ENCODE measurements around the gene NFE2. TPM values are rescaled to one million over a fixed set of nuclear protein-coding genes. Genes with fewer than 3 reads are reported as not detected.

Gene NFE2
- total RNA-seq, 1 experiment from 2014 or later = 0.13 TPM

GRCh38 chr12:54276368-54276767 is 24.4 kb downstream of the NFE2 start:
- H3K36me3 ChIP-seq = peaks cover 72% of the 10 kb centered on the region
- H3K4me3 ChIP-seq = no peak overlapping the region
- no peaks in the 10 kb centered on the region for H3K9me3 ChIP-seq
- H3K27me3 ChIP-seq = no peaks in the 10 kb centered on the region
- no peak for DNase-seq

GRCh38 chr12:54273981-54274380 is 26.8 kb downstream of the NFE2 start:
- Histone ChIP-seq H3K27me3 (no peaks in the 10 kb centered on the region), H3K9me3 (no peaks in the 10 kb centered on the region), H3K4me3 (no peak overlapping the region), H3K36me3 (peaks cover 64% of the 10 kb centered on the region)
- DNase-seq = no peak

- Histone ChIP-seq H3K4me3 (no peak overlapping the region), H3K27me3 (no peaks in the 10 kb centered on the region), H3K9me3 (no peaks in the 10 kb centered on the region), H3K36me3 (peaks cover 49% of the 10 kb centered on the region)
- no peak for DNase-seq
Observed at GRCh38 chr12:54272214-54272613, 28.6 kb downstream of the NFE2 start.

GRCh38 chr12:54270345-54270744 is 30.5 kb downstream of the NFE2 start:
- no peaks in the 10 kb centered on the region for H3K27me3 ChIP-seq
- H3K36me3 ChIP-seq = peaks cover 39% of the 10 kb centered on the region
- H3K4me3 ChIP-seq = no peak overlapping the region
- no peak for DNase-seq
- H3K9me3 ChIP-seq = no peaks in the 10 kb centered on the region

- H3K27me3 ChIP-seq = no peaks in the 10 kb centered on the region
- no peak for DNase-seq
- peaks cover 14% of the 10 kb centered on the region for H3K36me3 ChIP-seq
- H3K4me3 ChIP-seq = no peak overlapping the region
- H3K9me3 ChIP-seq = no peaks in the 10 kb centered on the region
Observed at GRCh38 chr12:54266852-54267251, 34.0 kb downstream of the NFE2 start.

GRCh38 chr12:54265364-54265812 is 35.4 kb downstream of the NFE2 start:
- no peaks in the 10 kb centered on the region for H3K27me3 ChIP-seq
- no peak for DNase-seq
- no peak overlapping the region for H3K4me3 ChIP-seq
- peaks cover 13% of the 10 kb centered on the region for H3K36me3 ChIP-seq
- H3K9me3 ChIP-seq = no peaks in the 10 kb centered on the region

- H3K27me3 ChIP-seq = no peaks in the 10 kb centered on the region
Observed at GRCh38 chr12:54262403-54262925, 38.4 kb downstream of the NFE2 start.

GRCh38 chr12:54261815-54262402 is 38.9 kb downstream of the NFE2 start:
- H3K27me3 ChIP-seq = no peaks in the 10 kb centered on the region
- DNase-seq = no peak
- no peaks in the 10 kb centered on the region for H3K9me3 ChIP-seq
- H3K36me3 ChIP-seq = peaks cover 23% of the 10 kb centered on the region
- no peak overlapping the region for H3K4me3 ChIP-seq

More at GRCh38 chr12:54262403-54262925, 38.4 kb downstream of the NFE2 start:
- Histone ChIP-seq H3K36me3 (peaks cover 21% of the 10 kb centered on the region), H3K9me3 (no peaks in the 10 kb centered on the region), H3K4me3 (no peak overlapping the region)
- peak; percentile 49 for DNase-seq

GRCh38 chr12:54259194-54260011 is 41.4 kb downstream of the NFE2 start:
- Histone ChIP-seq H3K36me3 (peaks cover 40% of the 10 kb centered on the region), H3K4me3 (no peak overlapping the region), H3K27me3 (no peaks in the 10 kb centered on the region), H3K9me3 (no peaks in the 10 kb centered on the region)
- DNase-seq = no peak

- Histone ChIP-seq H3K9me3 (no peaks in the 10 kb centered on the region), H3K27me3 (no peaks in the 10 kb centered on the region), H3K36me3 (peaks cover 45% of the 10 kb centered on the region), H3K4me3 (no peak overlapping the region)
- DNase-seq = no peak
Observed at GRCh38 chr12:54258201-54258681, 42.6 kb downstream of the NFE2 start.

GRCh38 chr12:54257332-54257731 is 43.5 kb downstream of the NFE2 start:
- Histone ChIP-seq H3K36me3 (peaks cover 46% of the 10 kb centered on the region), H3K4me3 (no peak overlapping the region), H3K27me3 (no peaks in the 10 kb centered on the region), H3K9me3 (no peaks in the 10 kb centered on the region)
- no peak for DNase-seq

- DNase-seq = no peak
- H3K36me3 ChIP-seq = peaks cover 64% of the 10 kb centered on the region
- H3K4me3 ChIP-seq = no peak overlapping the region
- H3K9me3 ChIP-seq = no peaks in the 10 kb centered on the region
- H3K27me3 ChIP-seq = no peaks in the 10 kb centered on the region
Observed at GRCh38 chr12:54253240-54253639, 47.6 kb downstream of the NFE2 start.

GRCh38 chr12:54251667-54252284 is 49.0 kb downstream of the NFE2 start:
- Histone ChIP-seq H3K4me3 (no peak overlapping the region), H3K27me3 (no peaks in the 10 kb centered on the region), H3K36me3 (peaks cover 58% of the 10 kb centered on the region), H3K9me3 (no peaks in the 10 kb centered on the region)
- DNase-seq = no peak

- Histone ChIP-seq H3K4me3 (no peak overlapping the region), H3K27me3 (no peaks in the 10 kb centered on the region), H3K36me3 (peaks cover 53% of the 10 kb centered on the region), H3K9me3 (no peaks in the 10 kb centered on the region)
- no peak for DNase-seq
Observed at GRCh38 chr12:54249489-54249888, 51.3 kb downstream of the NFE2 start.

- H3K27me3 ChIP-seq = no peaks in the 10 kb centered on the region
- no peaks in the 10 kb centered on the region for H3K9me3 ChIP-seq
- DNase-seq = no peak
- H3K36me3 ChIP-seq = peaks cover 70% of the 10 kb centered on the region
- H3K4me3 ChIP-seq = no peak overlapping the region
Observed at GRCh38 chr12:54246011-54246641, 54.7 kb downstream of the NFE2 start.

Data from MG63 (cell line).